Activated CD8-positive, alpha-beta memory T cell treated with anti-CD3 and anti-CD28 coated beads, Interleukin-2, amount 50 U/mL, for 1 hour (primary cell): ENCODE data around the gene BORCS6.
A peak's percentile ranks its signal among the peaks of the same experiment; 100 is the strongest.
"Not testable (repeated sequence)": the region's sequence is repeated elsewhere in the genome, so short reads cannot be mapped to it uniquely, and the experiment has no call there.

ENCODE experiments used
- DNase-seq: peaks from one replicate; pipeline ENCODE4 v3.0.0-alpha.2; 2020; ENCODE audit errors: extremely low read depth

The BORCS6 gene

GRCh38 chr17:8189711-8190477, at the start of gene BORCS6:
Gene BORCS6 (minus strand): TSS chr17:8190180. CDS start chr17:8190140, 40 bp downstream.
- DNase-seq: peak; percentile 86

- DNase-seq: no peak
Measured at GRCh38 chr17:8237886-8238285, 47.9 kb upstream of the BORCS6 start.

- no peak for DNase-seq
Measured at GRCh38 chr17:8237175-8237574, 47.2 kb upstream of the BORCS6 start.

DNA sequence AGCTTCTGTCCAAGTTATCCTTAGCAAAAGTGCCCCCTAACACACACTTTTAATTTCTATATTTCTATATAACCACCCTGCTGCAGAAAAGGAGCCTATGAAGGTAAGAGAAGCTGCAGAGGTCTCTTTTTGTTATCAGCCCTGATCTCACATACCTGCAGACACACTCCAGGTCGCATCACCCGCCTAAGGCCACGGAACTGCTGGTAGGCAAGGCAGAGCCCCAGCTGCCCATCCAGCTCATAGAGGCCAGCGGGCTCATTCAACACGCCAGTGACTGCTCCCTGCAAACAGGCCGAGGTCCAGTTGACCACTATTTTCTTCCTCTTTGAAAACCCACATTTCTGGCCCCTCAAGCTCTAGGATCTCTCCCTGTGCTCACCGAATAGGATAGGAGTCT, 45.7 kb upstream of the BORCS6 start:
- no peak for DNase-seq

DNA sequence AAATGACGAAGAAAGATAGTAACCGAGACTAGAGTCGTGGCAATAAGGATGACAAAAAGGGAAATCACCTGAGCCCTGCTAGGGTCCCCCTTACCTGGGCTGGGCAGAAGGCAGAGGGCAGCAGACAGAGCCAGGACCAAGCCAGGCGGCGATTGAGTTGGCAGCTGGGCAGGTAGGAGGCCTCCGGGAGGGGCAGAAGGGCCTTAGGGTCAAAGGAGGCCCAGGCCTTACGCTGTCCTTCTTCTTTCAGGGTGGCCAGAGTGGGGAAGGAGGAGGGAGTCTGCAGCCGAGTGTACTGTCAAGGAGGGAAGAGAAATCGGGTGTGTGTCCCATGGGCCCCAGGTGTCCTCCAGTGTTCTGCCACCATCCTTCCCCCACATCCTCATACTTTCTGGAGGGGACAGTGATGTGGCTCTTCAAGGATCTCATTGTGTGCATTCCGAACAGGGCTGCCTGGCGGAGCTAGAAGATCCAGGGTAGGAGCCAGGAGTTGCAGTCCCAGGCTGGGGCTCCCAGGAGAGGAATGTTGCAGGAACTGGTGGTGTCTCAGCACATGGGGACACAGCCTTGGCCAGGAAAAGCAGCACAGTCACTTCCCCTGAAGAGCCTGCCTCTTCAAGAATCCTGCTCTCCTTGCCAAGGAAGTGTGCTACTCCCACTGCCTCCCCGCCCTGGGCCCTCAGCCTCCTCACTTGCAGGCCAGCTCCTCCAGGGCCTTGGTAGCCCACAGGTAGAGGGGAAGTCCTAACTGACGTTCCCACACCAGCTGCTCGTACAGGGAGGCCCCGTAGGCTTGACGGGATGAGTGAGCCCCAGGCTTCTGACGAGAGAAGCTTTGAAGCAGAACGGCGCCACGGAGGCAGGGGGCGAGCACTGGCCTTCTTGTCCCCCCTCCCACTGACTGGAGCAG, 44.6 kb upstream of the BORCS6 start:
- no peak for DNase-seq

DNA sequence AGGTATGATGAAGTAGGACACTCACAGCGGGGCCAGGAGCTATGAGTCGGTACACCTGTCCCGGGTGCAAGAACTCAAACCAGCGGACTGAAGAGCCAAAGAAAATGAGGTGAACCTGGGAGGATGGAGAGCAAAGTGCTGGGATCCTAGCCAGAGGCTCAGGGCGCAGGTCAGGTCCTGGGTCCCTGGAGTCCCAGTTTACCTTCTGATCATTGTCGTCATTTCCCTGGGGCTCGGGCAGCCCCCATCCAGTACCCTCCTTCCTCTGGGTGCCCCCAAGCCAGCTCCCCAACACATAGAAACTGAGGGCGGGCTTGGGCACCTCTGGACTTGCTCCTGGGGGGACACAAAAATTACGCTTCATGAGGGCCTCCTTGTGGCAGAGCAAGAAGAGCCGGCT, 41.7 kb upstream of the BORCS6 start:
- DNase-seq: no peak

- DNase-seq: no peak
Measured at GRCh38 chr17:8227238-8227581, 37.2 kb upstream of the BORCS6 start.

DNA sequence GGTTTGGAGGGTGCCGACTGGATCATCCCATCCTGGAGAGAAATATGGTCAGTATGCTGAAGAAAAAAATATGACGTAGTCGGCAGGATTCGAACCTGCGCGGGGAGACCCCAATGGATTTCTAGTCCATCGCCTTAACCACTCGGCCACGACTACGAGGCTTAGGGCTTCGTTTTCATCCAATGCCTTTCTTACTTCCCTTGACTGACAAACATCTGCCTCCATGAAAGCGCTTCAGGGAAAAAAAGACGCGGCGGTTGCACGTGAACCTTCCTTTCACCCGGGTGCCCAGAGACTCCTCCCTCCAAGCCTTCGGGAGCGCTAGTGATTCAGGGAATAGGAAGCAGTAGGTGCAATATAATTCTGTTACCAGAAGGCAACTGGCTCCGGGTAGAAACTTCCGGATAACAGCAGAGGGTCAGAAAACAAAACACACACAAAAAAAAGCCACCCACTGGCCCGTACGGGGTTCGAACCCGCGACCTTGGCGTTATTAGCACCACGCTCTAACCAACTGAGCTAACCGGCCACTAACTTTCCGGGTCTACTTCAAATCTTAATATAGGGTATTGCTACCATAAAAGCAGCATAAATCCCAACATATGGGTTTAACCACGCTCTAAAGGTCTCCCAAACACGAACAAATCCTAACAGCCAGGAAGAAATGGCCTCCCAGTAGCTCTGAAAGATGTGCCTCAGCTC, 36.7 kb upstream of the BORCS6 start:
- DNase-seq: no peak

GRCh38 chr17:8225813-8226535, 36.0 kb upstream of the BORCS6 start:
- DNase-seq: no peak

DNA sequence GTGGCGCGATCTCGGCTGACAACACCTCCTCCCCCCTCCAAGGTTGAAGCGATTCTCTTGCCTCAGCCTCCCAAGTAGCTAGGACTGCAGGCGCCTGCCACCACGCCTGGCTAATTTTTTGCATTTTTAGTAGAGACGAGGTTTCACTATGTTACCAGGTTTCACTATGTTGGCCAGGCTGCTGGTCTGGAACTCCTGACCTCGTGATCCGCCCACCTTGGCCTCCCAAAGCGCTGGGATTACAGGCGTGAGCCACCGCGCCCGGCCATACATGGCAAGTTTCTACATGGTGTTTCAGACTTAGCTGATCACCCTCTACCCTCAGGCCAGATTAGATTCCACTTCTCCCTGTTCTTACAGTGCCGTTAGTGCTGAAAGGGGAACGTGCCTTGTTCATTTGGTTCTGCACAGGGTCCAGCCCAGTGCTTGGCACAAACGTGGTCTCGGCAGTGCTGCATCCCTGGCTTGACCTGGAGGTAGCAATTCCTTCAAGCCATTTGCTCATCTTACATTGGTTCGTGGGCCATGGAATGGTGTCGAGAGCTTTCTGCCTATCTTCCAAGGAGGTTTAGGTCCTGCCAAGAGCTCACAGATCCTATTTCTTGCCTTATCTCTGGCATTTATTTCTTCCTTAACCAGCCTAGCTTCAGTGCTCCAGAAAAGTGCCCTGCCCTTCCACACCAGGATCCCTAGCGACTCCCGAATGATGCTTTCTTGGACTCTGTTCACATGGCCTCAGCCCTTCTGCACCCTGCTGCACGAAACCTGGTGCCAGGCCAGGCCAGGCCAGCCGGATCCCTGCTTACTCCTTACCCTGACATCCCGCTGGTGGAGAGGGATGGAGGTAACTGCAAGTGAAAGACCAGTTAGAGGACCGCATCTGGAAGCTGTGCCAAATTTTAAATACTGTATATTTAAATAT, 35.2 kb upstream of the BORCS6 start:
- no peak for DNase-seq

- no peak for DNase-seq
Measured at GRCh38 chr17:8223356-8224126, 33.6 kb upstream of the BORCS6 start.

DNA sequence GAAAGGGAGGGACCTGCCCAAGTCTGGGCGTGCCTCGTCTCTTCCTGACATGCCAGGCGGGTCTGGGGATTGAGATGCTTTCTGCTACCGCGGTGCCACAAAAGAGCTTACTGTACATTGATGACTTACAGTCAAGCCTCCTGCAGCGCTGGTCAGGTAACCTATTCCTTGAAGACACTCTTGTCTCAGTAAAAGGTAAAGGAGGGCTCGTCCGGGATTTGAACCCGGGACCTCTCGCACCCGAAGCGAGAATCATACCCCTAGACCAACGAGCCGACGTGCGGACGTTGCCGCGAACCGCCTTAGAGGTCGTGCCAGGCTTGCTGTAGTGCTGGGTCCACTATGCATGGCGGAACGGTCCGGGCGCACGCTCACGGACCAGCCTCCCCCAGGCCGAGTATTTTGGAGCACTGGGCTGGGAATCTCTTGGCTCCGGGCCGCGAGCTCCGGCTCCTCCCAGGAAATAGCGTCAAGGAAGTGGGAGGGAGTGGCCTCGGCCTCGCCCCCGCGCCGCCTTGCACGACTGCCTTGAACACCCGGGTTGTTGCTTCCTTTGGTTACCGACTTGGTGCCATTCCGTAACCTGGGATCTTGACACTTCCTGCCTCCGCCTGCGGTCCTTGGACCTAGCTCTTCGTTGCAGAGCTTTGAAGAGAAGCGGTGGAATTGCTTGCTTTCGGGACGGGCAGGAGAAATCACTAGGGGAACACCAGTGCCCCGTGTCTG, 32.8 kb upstream of the BORCS6 start:
- peak; percentile 59 for DNase-seq

DNA sequence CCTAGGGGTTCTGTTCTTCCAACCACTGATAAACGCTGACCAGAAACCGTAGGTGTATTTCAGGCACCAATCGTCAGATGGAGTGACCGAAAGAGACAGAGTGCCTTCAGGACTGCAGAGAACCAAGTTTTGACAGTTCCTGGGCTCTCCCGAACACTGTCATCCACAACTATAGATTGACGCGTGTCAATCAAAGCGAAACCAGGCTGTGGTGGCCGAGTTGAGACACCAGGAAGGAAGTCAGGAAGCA, 32.3 kb upstream of the BORCS6 start:
- no peak for DNase-seq

- DNase-seq: peak; percentile 60
Measured at GRCh38 chr17:8221663-8222379, 31.8 kb upstream of the BORCS6 start.

- peak; percentile 63 for DNase-seq
Measured at GRCh38 chr17:8220783-8221662, 31.0 kb upstream of the BORCS6 start.

DNA sequence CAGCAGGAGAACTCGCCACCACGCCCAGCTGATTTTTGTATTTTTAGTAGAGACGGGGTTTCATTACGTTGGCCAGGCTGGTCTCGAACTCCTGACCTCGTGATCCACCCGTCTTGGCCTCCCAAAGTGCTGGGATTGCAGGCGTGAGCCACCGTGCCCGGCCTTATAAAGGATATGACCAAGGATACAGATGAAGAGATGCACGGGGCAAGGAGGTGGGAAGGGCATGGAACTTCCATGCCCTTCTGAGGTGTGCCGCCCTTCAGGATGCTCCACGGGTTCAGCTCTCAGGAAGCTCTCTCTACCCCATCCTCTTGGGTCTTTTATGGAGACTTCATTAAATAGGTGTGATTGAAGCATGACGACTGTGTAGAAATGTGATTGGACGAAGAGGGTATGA, 24.0 kb upstream of the BORCS6 start:
- not testable (repeated sequence) for DNase-seq

DNA sequence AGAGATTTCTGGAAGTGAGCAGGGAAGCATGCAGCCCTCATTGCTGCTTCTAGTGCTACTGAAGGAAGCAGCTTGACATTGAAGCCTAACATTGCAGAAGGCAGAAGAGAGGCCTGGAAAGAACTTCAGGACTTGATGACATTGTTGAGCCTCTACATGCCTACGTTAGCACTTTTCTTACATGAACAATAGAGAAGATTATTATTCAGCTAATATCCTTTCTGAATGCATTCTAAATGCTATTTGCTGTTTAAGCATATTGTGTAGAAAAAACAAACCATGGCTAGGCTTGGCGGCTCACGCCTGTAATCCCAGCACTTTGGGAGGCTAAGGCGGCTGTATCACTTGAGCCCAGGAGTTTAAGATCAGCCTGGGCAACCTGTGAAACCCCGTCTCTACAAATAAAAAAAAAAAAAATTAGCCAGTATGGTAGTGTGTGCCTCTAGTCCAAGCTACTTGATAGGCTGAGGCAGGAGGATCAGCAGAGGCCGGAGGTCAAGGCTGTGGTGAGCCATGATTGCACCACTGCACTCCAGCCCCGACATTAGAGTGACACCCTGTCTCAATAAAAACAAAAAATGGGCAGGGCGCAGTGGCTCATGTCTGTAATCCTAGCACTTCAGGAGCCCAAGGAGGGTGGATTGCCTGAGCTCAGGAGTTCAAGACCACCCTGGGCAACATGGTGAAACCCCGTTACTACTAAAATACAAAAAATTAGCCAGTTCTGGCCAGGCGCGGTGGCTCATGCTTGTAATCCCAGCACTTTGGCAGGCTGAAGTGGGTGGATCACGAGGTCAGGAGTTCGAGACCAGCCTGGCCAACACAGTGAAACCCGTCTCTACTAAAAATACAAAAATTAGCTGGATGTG, 22.6 kb upstream of the BORCS6 start:
- no peak for DNase-seq
